Measurements from ENCODE around the gene AFF1. TPM values are rescaled to one million over a fixed set of nuclear protein-coding genes. Genes with fewer than 3 reads are reported as not detected.

AFF1 gene
- total and polyA plus RNA-seq, 2 of the 4 experiments (the other 2 are of a cell fraction): 7.0 to 9.6 TPM

DNA sequence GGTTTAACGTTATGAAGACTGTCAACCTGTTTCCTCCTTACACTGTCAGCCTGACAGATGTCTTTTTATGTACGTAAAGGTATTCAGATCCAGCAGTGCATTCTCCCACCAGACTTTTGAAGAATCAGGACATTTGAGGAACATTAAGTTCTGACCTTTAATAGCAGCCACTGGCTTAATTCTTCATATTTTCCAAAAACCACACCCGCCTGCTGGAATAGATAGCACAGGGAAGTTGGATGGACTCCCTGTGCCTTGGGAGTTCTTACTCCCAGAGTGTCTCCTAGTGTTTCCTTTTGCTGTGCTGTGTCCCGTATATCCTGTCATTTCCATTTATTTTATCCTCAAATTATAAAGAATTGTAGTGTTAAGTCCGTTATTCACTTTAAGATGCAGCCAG, 94.5 kb downstream of the AFF1 start:
- Histone ChIP-seq H2BK120ac (ENCODE audit: low read depth, low read length) (no peak overlapping the region), H3K4ac (ENCODE audit: low read depth, low read length) (no peak overlapping the region), H3K18ac (ENCODE audit: low read depth, low read length) (no peak overlapping the region), H3K9ac (ENCODE audit: low read depth, low read length) (no peak overlapping the region), H3K4me1 (ENCODE audit: control insufficient read depth, insufficient read depth, low read length) (peaks cover 26% of the 10 kb centered on the region), H3K56ac (ENCODE audit: extremely low read depth, insufficient read depth, low read length) (no peak overlapping the region), H3K9me3 (ENCODE audit: control insufficient read depth, insufficient read depth, low read length) (no peaks in the 10 kb centered on the region), H4K5ac (ENCODE audit: low read depth, low read length) (no peak overlapping the region), H3K23ac (ENCODE audit: low read depth, low read length) (peak overlapping the region; percentile 33; the same call in 1 of the 2 replicates), H3K79me1 (ENCODE audit: low read depth in 1 of 2, low read length in 2 of 2) (peaks cover 44 to 76% of the 10 kb centered on the region in 2 experiments), H2AK9ac (replicated peaks; ENCODE audit: low read depth, low read length, poor library complexity) (no peak overlapping the region), H3K4me3 (ENCODE audit: insufficient read depth, low read depth, low read length) (no peak overlapping the region), H4K20me1 (ENCODE audit: insufficient read depth, low read length) (peaks cover 46% of the 10 kb centered on the region), H3K27ac (ENCODE audit: insufficient read depth, low read length) (no peak overlapping the region), H2AFZ (replicated peaks; ENCODE audit: low read length, poor library complexity) (no peak overlapping the region), H3K14ac (replicated peaks; ENCODE audit: low read depth, low read length) (0 out of 2 replicates have a peak overlapping the region, but pooled peaks have one; percentile 28), H3K9me1 (ENCODE audit: insufficient read depth, low read length) (peaks cover 20% of the 10 kb centered on the region), H4K91ac (ENCODE audit: insufficient read depth, low read depth, low read length) (no peak overlapping the region), H3K27me3 (ENCODE audit: control insufficient read depth, insufficient read depth, low read length) (no peaks in the 10 kb centered on the region), H3K36me3 (ENCODE audit: control insufficient read depth, insufficient read depth, low read length) (no peaks in the 10 kb centered on the region; the same call in 1 of the 2 replicates), H3K4me2 (ENCODE audit: low read depth, low read length) (no peak overlapping the region), H4K8ac (ENCODE audit: low read depth in 2 of 2, low read length in 2 of 2) (no peak overlapping the region), H2BK15ac (ENCODE audit: low read depth, low read length) (no peak overlapping the region), H2BK20ac (ENCODE audit: low read depth, low read length) (no peak overlapping the region), H2AK5ac (ENCODE audit: low read depth, low read length) (no peak overlapping the region), H2BK5ac (ENCODE audit: low read depth, low read length, poor library complexity, severe bottlenecking) (no peak overlapping the region)
- intact Hi-C loops (cut with micrococcal nuclease): no loop called here
- ATAC-seq (ENCODE audit: low read depth) (no peak), DNase-seq (no peak)
- no CpG with 5 or more reads among the region's 5 CpGs for WGBS, 2 experiments (ENCODE audit: extremely low coverage in 2 of 2, insufficient read length in 1 of 2)
- BruUV-seq (replicated peaks): no TSS peak
- dilution Hi-C loops (cut with HindIII; ENCODE audit: low sequenced_read_pairs, unreplicated experiment): no loop called here
- CTCF ChIA-PET: no interaction called here
- POLR2A ChIA-PET (ENCODE audit: unreplicated experiment): no interaction called here
- TF ChIP-seq MAZ (IDR thresholded peaks at IDR 0.05; ENCODE audit: borderline replicate concordance, low read depth, low read length): no peak
- no peak for TF ChIP-seq MAFK (IDR thresholded peaks at IDR 0.05; ENCODE audit: low read depth, low read length)
- TF ChIP-seq FOS (IDR thresholded peaks at IDR 0.05; ENCODE audit: low read depth, low read length): no peak
- TF ChIP-seq RFX5 (IDR thresholded peaks at IDR 0.05; ENCODE audit: low read depth, low read length): no peak
- no peak for TF ChIP-seq POLR2A (IDR thresholded peaks at IDR 0.05; ENCODE audit: low read depth, low read length)
- TF ChIP-seq CHD1 (IDR thresholded peaks at IDR 0.05; ENCODE audit: low read depth, low read length): no peak
- TF ChIP-seq, protein P1, sequence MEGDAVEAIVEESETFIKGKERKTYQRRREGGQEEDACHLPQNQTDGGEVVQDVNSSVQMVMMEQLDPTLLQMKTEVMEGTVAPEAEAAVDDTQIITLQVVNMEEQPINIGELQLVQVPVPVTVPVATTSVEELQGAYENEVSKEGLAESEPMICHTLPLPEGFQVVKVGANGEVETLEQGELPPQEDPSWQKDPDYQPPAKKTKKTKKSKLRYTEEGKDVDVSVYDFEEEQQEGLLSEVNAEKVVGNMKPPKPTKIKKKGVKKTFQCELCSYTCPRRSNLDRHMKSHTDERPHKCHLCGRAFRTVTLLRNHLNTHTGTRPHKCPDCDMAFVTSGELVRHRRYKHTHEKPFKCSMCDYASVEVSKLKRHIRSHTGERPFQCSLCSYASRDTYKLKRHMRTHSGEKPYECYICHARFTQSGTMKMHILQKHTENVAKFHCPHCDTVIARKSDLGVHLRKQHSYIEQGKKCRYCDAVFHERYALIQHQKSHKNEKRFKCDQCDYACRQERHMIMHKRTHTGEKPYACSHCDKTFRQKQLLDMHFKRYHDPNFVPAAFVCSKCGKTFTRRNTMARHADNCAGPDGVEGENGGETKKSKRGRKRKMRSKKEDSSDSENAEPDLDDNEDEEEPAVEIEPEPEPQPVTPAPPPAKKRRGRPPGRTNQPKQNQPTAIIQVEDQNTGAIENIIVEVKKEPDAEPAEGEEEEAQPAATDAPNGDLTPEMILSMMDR (conservative IDR thresholded peaks at IDR 0.05; ENCODE audit: low read depth, low read length): no peak
- TF ChIP-seq BHLHE40 (IDR thresholded peaks at IDR 0.05; ENCODE audit: low read depth, low read length): no peak
- TF ChIP-seq SMC3 (IDR thresholded peaks at IDR 0.05; ENCODE audit: low read depth, low read length): no peak
- in situ Hi-C loops (cut with MboI; ENCODE audit: low sequenced_read_pairs): no loop called here

Data from IMR-90 (cell line).